ENCODE results near the gene PRDM16. TPM values are rescaled to one million over a fixed set of nuclear protein-coding genes. Genes with fewer than 3 reads are reported as not detected.

The PRDM16 gene
- total and polyA plus RNA-seq, 2 experiments from 2014 or later: 0.14 to 0.16 TPM

DNA sequence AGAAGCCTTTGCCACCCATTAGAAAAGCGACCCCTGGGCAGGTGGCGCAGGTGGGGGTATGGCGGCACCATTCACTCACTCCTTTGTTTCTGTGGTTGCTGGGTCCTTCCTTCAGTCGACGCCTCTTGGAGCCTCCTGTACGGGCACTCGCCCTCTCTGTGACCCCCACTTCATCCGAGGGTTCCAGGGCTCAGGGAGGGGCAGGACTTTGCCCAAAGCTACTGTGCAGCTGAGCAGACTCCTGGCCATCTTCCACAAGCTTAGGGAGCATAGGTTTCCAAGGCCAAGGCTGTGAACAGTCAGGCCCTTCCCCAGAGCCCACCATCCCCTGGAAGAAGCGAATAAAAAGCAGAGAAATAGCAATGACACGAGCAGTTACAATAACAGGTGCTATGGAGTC is 194.8 kb downstream of the PRDM16 start:
- no peak for DNase-seq (ENCODE audit: low spot score)
- no peaks in the 10 kb centered on the region for H3F3A ChIP-seq (replicated peaks; ENCODE audit: low read depth)
- no peak overlapping the region for H3K27ac ChIP-seq (ENCODE audit: low read depth)
- no peaks in the 10 kb centered on the region for H4K20me1 ChIP-seq (replicated peaks; ENCODE audit: insufficient read depth)
- no peak overlapping the region for H3K4me2 ChIP-seq
- Mint-ChIP-seq H3K27me3 (ENCODE audit: insufficient read depth, low read depth, poor library complexity) (peaks cover 18% of the 10 kb centered on the region), H3K4me3 (no peak overlapping the region), H3K4me1 (0 out of 3 replicates have a peak, but pooled peaks cover 2% of the 10 kb centered on the region), H3K27ac (no peak overlapping the region), H3K9me3 (peaks cover 5% of the 10 kb centered on the region), H3K36me3 (ENCODE audit: low read depth) (peaks cover 4% of the 10 kb centered on the region; the same call in 2 of the 3 replicates)
- H3K4me3 ChIP-seq: no peak overlapping the region
- TF ChIP-seq, protein P1, sequence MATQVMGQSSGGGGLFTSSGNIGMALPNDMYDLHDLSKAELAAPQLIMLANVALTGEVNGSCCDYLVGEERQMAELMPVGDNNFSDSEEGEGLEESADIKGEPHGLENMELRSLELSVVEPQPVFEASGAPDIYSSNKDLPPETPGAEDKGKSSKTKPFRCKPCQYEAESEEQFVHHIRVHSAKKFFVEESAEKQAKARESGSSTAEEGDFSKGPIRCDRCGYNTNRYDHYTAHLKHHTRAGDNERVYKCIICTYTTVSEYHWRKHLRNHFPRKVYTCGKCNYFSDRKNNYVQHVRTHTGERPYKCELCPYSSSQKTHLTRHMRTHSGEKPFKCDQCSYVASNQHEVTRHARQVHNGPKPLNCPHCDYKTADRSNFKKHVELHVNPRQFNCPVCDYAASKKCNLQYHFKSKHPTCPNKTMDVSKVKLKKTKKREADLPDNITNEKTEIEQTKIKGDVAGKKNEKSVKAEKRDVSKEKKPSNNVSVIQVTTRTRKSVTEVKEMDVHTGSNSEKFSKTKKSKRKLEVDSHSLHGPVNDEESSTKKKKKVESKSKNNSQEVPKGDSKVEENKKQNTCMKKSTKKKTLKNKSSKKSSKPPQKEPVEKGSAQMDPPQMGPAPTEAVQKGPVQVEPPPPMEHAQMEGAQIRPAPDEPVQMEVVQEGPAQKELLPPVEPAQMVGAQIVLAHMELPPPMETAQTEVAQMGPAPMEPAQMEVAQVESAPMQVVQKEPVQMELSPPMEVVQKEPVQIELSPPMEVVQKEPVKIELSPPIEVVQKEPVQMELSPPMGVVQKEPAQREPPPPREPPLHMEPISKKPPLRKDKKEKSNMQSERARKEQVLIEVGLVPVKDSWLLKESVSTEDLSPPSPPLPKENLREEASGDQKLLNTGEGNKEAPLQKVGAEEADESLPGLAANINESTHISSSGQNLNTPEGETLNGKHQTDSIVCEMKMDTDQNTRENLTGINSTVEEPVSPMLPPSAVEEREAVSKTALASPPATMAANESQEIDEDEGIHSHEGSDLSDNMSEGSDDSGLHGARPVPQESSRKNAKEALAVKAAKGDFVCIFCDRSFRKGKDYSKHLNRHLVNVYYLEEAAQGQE (IDR thresholded peaks at IDR 0.05; ENCODE audit: unreplicated experiment): no peak
- no peak for TF ChIP-seq NANOG (IDR thresholded peaks at IDR 0.05; ENCODE audit: borderline replicate concordance)
- no peak for TF ChIP-seq EZH2 (IDR thresholded peaks at IDR 0.05; ENCODE audit: low read depth, unreplicated experiment)
- no peak for TF ChIP-seq ZNF331 (CRISPR knock-in tag; IDR thresholded peaks at IDR 0.05; ENCODE audit: low read depth)
- TF ChIP-seq, protein P2, sequence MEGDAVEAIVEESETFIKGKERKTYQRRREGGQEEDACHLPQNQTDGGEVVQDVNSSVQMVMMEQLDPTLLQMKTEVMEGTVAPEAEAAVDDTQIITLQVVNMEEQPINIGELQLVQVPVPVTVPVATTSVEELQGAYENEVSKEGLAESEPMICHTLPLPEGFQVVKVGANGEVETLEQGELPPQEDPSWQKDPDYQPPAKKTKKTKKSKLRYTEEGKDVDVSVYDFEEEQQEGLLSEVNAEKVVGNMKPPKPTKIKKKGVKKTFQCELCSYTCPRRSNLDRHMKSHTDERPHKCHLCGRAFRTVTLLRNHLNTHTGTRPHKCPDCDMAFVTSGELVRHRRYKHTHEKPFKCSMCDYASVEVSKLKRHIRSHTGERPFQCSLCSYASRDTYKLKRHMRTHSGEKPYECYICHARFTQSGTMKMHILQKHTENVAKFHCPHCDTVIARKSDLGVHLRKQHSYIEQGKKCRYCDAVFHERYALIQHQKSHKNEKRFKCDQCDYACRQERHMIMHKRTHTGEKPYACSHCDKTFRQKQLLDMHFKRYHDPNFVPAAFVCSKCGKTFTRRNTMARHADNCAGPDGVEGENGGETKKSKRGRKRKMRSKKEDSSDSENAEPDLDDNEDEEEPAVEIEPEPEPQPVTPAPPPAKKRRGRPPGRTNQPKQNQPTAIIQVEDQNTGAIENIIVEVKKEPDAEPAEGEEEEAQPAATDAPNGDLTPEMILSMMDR (conservative IDR thresholded peaks at IDR 0.05; ENCODE audit: low read depth in 2 of 2): no peak
- no peak for TF ChIP-seq JUNB (IDR thresholded peaks at IDR 0.05; ENCODE audit: unreplicated experiment)
- TF ChIP-seq CREB1 (CRISPR knock-in tag; IDR thresholded peaks at IDR 0.05; ENCODE audit: low read depth): no peak
- ATAC-seq: no peak
- no peak overlapping the region for H2AFZ ChIP-seq
- H3K79me2 ChIP-seq (replicated peaks; ENCODE audit: insufficient read depth): no peaks in the 10 kb centered on the region
- H3K9me2 ChIP-seq (ENCODE audit: insufficient read depth): no peaks in the 10 kb centered on the region
- H3K36me3 ChIP-seq (ENCODE audit: insufficient read depth): no peaks in the 10 kb centered on the region
- H3K27me3 ChIP-seq (ENCODE audit: insufficient read depth): no peaks in the 10 kb centered on the region
- H3K4me1 ChIP-seq (ENCODE audit: insufficient read depth): no peaks in the 10 kb centered on the region

DNA sequence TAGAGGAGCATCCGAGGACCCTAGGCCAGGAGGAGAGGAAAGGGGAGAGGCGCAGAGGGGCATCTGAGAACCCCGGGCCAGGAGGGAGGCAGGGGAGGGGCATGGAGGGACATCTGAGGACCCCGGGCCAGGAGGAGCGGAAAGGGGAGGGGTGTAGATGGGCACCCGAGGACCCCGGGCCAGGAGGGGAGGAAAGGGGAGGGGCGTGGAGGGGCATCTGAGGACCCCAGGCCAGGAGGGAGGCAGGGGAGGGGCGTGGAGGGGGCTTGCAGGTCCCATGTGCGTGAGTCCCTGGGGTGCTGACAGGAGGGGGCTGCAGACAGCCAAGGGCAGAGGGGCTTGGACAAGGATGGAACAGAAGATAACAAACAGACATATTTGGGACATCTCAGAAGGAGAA is 195.5 kb downstream of the PRDM16 start:
- Histone ChIP-seq H3K27me3 (ENCODE audit: insufficient read depth) (no peaks in the 10 kb centered on the region), H3K9me2 (ENCODE audit: insufficient read depth) (no peaks in the 10 kb centered on the region), H3F3A (replicated peaks; ENCODE audit: low read depth) (no peaks in the 10 kb centered on the region), H3K4me3 (no peak overlapping the region), H3K36me3 (ENCODE audit: insufficient read depth) (no peaks in the 10 kb centered on the region), H3K27ac (ENCODE audit: low read depth) (no peak overlapping the region), H3K4me1 (ENCODE audit: insufficient read depth) (no peaks in the 10 kb centered on the region), H2AFZ (no peak overlapping the region), H3K4me2 (no peak overlapping the region), H3K79me2 (replicated peaks; ENCODE audit: insufficient read depth) (no peaks in the 10 kb centered on the region), H4K20me1 (replicated peaks; ENCODE audit: insufficient read depth) (no peaks in the 10 kb centered on the region)
- Mint-ChIP-seq H3K4me1 (0 out of 3 replicates have a peak, but pooled peaks cover 2% of the 10 kb centered on the region), H3K4me3 (no peak overlapping the region), H3K9me3 (peaks cover 6% of the 10 kb centered on the region), H3K36me3 (ENCODE audit: low read depth) (peaks cover 4% of the 10 kb centered on the region; the same call in 2 of the 3 replicates), H3K27me3 (ENCODE audit: insufficient read depth, low read depth, poor library complexity) (peaks cover 20% of the 10 kb centered on the region), H3K27ac (no peak overlapping the region)
- ATAC-seq: no peak
- DNase-seq (ENCODE audit: low spot score): no peak
- TF ChIP-seq EZH2phosphoT487 (IDR thresholded peaks at IDR 0.05; ENCODE audit: unreplicated experiment) (no peak), ZNF331 (CRISPR knock-in tag; IDR thresholded peaks at IDR 0.05; ENCODE audit: low read depth) (no peak), NANOG (IDR thresholded peaks at IDR 0.05; ENCODE audit: borderline replicate concordance) (no peak), EZH2 (IDR thresholded peaks at IDR 0.05; ENCODE audit: low read depth, unreplicated experiment) (no peak), CREB1 (CRISPR knock-in tag; IDR thresholded peaks at IDR 0.05; ENCODE audit: low read depth) (no peak)
- TF ChIP-seq, protein P1 (IDR thresholded peaks at IDR 0.05; ENCODE audit: unreplicated experiment): no peak
- TF ChIP-seq, protein P3, sequence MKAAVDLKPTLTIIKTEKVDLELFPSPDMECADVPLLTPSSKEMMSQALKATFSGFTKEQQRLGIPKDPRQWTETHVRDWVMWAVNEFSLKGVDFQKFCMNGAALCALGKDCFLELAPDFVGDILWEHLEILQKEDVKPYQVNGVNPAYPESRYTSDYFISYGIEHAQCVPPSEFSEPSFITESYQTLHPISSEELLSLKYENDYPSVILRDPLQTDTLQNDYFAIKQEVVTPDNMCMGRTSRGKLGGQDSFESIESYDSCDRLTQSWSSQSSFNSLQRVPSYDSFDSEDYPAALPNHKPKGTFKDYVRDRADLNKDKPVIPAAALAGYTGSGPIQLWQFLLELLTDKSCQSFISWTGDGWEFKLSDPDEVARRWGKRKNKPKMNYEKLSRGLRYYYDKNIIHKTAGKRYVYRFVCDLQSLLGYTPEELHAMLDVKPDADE (IDR thresholded peaks at IDR 0.05): no peak

Measured in GM23338 (cell line).